Nephron (organoid): ENCODE results near the gene SRD5A3.
A peak's percentile ranks its signal among the peaks of the same experiment; 100 is the strongest.
"Not testable (repeated sequence)": the region's sequence is repeated elsewhere in the genome, so short reads cannot be mapped to it uniquely, and the experiment has no call there.

Source experiments
- H3K27ac Mint-ChIP-seq, 3 experiments: 2 replicates each; pipeline ENCODE4 v1.8.0; 2020; ENCODE audit warnings: mixed read lengths in 3 of 3, mild to moderate bottlenecking in 2 of 3, moderate library complexity in 1 of 3
- H3K27me3 Mint-ChIP-seq: 2 replicates; pipeline ENCODE4 v1.8.0; 2021; ENCODE audit warnings: low read depth, mild to moderate bottlenecking, moderate library complexity, mixed read lengths
- H3K36me3 Mint-ChIP-seq: 2 replicates; pipeline ENCODE4 v1.8.0; 2020; ENCODE audit warnings: low read depth, mixed read lengths
- H3K4me1 Mint-ChIP-seq: 2 replicates; pipeline ENCODE4 v1.8.0; 2020; ENCODE audit warnings: mixed read lengths
- H3K4me3 Mint-ChIP-seq, 3 experiments: 2 replicates each; pipeline ENCODE4 v1.8.0; 2020; ENCODE audit warnings: mild to moderate bottlenecking in 3 of 3, mixed read lengths in 3 of 3, moderate library complexity in 2 of 3
- H3K9me3 Mint-ChIP-seq: 2 replicates; pipeline ENCODE4 v1.8.0; 2020; ENCODE audit warnings: mixed read lengths
- CTCF ChIP-seq, 3 experiments: fragments of 200-600 bp; sonication (generic); IDR thresholded peaks; one replicate each; pipeline ENCODE4 v1.5.0; 2021; ENCODE audit warnings: antibody characterized with exemption in 3 of 3; ENCODE audit not compliant: unreplicated experiment in 3 of 3

The SRD5A3 gene

GRCh38 chr4:55348466-55348865, 2.4 kb downstream of the SRD5A3 start:
- no peak for TF ChIP-seq CTCF (IDR thresholded peaks at IDR 0.05; ENCODE audit: unreplicated experiment in 3 of 3)
- no peaks in the 10 kb centered on the region for H3K27me3 Mint-ChIP-seq
- peak overlapping the region; percentile 31 to 91 (median 67) for H3K4me3 Mint-ChIP-seq
- H3K4me1 Mint-ChIP-seq, result peaks cover 20% of the 10 kb centered on the region
- H3K27ac Mint-ChIP-seq, result peak overlapping the region in 2 of 3 experiments; percentile 20 to 94
- H3K36me3 Mint-ChIP-seq, result peaks cover 20% of the 10 kb centered on the region
- peaks cover 1% of the 10 kb centered on the region for H3K9me3 Mint-ChIP-seq

GRCh38 chr4:55350870-55351269, 4.8 kb downstream of the SRD5A3 start:
- H3K9me3 Mint-ChIP-seq, H3K27ac Mint-ChIP-seq, H3K4me3 Mint-ChIP-seq, H3K27me3 Mint-ChIP-seq: not testable (repeated sequence)
- peaks cover 16% of the 10 kb centered on the region for H3K4me1 Mint-ChIP-seq
- peaks cover 31% of the 10 kb centered on the region for H3K36me3 Mint-ChIP-seq

- H3K9me3 Mint-ChIP-seq, result peaks cover 7% of the 10 kb centered on the region
- TF ChIP-seq CTCF (IDR thresholded peaks at IDR 0.05; ENCODE audit: unreplicated experiment in 3 of 3), result no peak
- peaks cover 31% of the 10 kb centered on the region for H3K36me3 Mint-ChIP-seq
- no peak overlapping the region for H3K27ac Mint-ChIP-seq
- H3K27me3 Mint-ChIP-seq, result no peaks in the 10 kb centered on the region
- peaks cover 15% of the 10 kb centered on the region for H3K4me1 Mint-ChIP-seq
- no peak overlapping the region for H3K4me3 Mint-ChIP-seq
These were observed 5.8 kb downstream of the SRD5A3 start for GRCh38 chr4:55351824-55352223.

- Mint-ChIP-seq H3K4me3 (no peak overlapping the region), H3K27me3 (no peaks in the 10 kb centered on the region), H3K9me3 (peaks cover 7% of the 10 kb centered on the region), H3K27ac (no peak overlapping the region), H3K4me1 (peaks cover 7% of the 10 kb centered on the region), H3K36me3 (peaks cover 31% of the 10 kb centered on the region)
- TF ChIP-seq CTCF (IDR thresholded peaks at IDR 0.05; ENCODE audit: unreplicated experiment in 3 of 3), result no peak
These were observed 6.7 kb downstream of the SRD5A3 start for GRCh38 chr4:55352726-55353125.

GRCh38 chr4:55353228-55353747, 7.2 kb downstream of the SRD5A3 start:
- not testable (repeated sequence) for H3K9me3 Mint-ChIP-seq, H3K27ac Mint-ChIP-seq, H3K4me3 Mint-ChIP-seq, H3K4me1 Mint-ChIP-seq, H3K27me3 Mint-ChIP-seq
- peaks cover 31% of the 10 kb centered on the region for H3K36me3 Mint-ChIP-seq

- Mint-ChIP-seq H3K4me3 (no peak overlapping the region), H3K4me1 (peaks cover 12% of the 10 kb centered on the region), H3K36me3 (peaks cover 34% of the 10 kb centered on the region), H3K9me3 (peaks cover 7% of the 10 kb centered on the region), H3K27ac (no peak overlapping the region), H3K27me3 (no peaks in the 10 kb centered on the region)
- no peak for TF ChIP-seq CTCF (IDR thresholded peaks at IDR 0.05; ENCODE audit: unreplicated experiment in 3 of 3)
These were observed 8.6 kb downstream of the SRD5A3 start for GRCh38 chr4:55354648-55355047.

- TF ChIP-seq CTCF (IDR thresholded peaks at IDR 0.05; ENCODE audit: unreplicated experiment in 3 of 3), result no peak
- Mint-ChIP-seq H3K27me3 (no peaks in the 10 kb centered on the region), H3K36me3 (peaks cover 36% of the 10 kb centered on the region), H3K9me3 (peaks cover 7% of the 10 kb centered on the region), H3K4me3 (no peak overlapping the region), H3K27ac (no peak overlapping the region), H3K4me1 (peaks cover 12% of the 10 kb centered on the region)
These were observed 9.5 kb downstream of the SRD5A3 start for GRCh38 chr4:55355555-55355954.
